Fibroblast of lung (primary cell): ENCODE measurements around the gene CCT7. TPM values are rescaled to one million over a fixed set of nuclear protein-coding genes. Genes with fewer than 3 reads are reported as not detected.

Source experiments
- DNase-seq, 2 donors: peaks; one replicate each; pipeline versions ENCODE4 v3.0.0 to v3.0.0-alpha.2; 2010; ENCODE audit warnings: low read depth in 2 of 2
- H2AFZ ChIP-seq: 2 replicates; pipeline ENCODE4 v1.5.1; 2012; ENCODE audit warnings: low read length, control low read depth, inconsistent platforms
- H3K27ac ChIP-seq: 2 replicates; pipeline ENCODE4 v1.5.1; 2011; ENCODE audit warnings: low read length, control low read depth; ENCODE audit not compliant: insufficient read depth
- H3K27me3 ChIP-seq: 2 replicates; pipeline ENCODE4 v1.5.1; 2011; ENCODE audit warnings: mild to moderate bottlenecking, low read length; ENCODE audit not compliant: control insufficient read depth, insufficient read depth
- H3K36me3 ChIP-seq: 2 replicates; pipeline ENCODE4 v1.5.1; 2011; ENCODE audit warnings: low read length; ENCODE audit not compliant: control insufficient read depth, insufficient read depth
- H3K4me1 ChIP-seq: 2 replicates; pipeline ENCODE4 v1.5.1; 2011; ENCODE audit warnings: low read length; ENCODE audit not compliant: control insufficient read depth, insufficient read depth; ENCODE audit errors: extremely low read depth
- H3K4me2 ChIP-seq: 2 replicates; pipeline ENCODE4 v1.5.1; 2011; ENCODE audit warnings: low read length, control low read depth; ENCODE audit not compliant: insufficient read depth; ENCODE audit errors: extremely low read depth
- H3K4me3 ChIP-seq, 4 experiments: fragments of 200-600 bp in 1 of 4; sonication (generic) in 1 of 4; replicated peaks in 1 of 4; 2 replicates each; pipeline ENCODE4 v1.5.1; 2011 to 2016; ENCODE audit warnings: low read length in 4 of 4, low read depth in 3 of 4, mild to moderate bottlenecking in 3 of 4, control low read depth in 2 of 4, inconsistent platforms in 1 of 4, mixed read lengths in 1 of 4; ENCODE audit not compliant: insufficient read depth in 1 of 4; ENCODE audit errors: control extremely low read depth in 1 of 4
- H3K79me2 ChIP-seq: 2 replicates; pipeline ENCODE4 v1.5.1; 2012; ENCODE audit warnings: mild to moderate bottlenecking, low read length, inconsistent platforms; ENCODE audit not compliant: control insufficient read depth, insufficient read depth
- H3K9ac ChIP-seq: 2 replicates; pipeline ENCODE4 v1.5.1; 2011; ENCODE audit warnings: mild to moderate bottlenecking, low read length, control low read depth; ENCODE audit not compliant: insufficient read depth
- H3K9me3 ChIP-seq: 2 replicates; pipeline ENCODE4 v1.5.1; 2012; ENCODE audit warnings: low read depth, low read length; ENCODE audit not compliant: control insufficient read depth, insufficient read depth
- H4K20me1 ChIP-seq: 2 replicates; pipeline ENCODE4 v1.5.1; 2011; ENCODE audit warnings: low read length; ENCODE audit not compliant: control insufficient read depth, insufficient read depth; ENCODE audit errors: extremely low read depth
- EZH2 ChIP-seq: IDR thresholded peaks from 2 replicates; pipeline ENCODE4 v1.5.1; 2012; ENCODE audit warnings: low read length, control low read depth, mild to moderate bottlenecking; ENCODE audit errors: missing control alignments
- polyA plus RNA-seq, 2 donors: library from polyadenylated mRNA; depleted of rRNA in 1 of 2; stranded (reverse) in 1 of 2; unstranded in 1 of 2; fragments of >200 nt; gene quantifications; 2 replicates each; pipeline ENCODE4 v1.2.1, GENCODE V29; 2011 to 2012; ENCODE audit warnings: missing spikeins in 1 of 2
- total RNA-seq: library from RNA; depleted of rRNA; stranded (reverse); fragments of >200 nt; gene quantifications from 2 replicates; pipeline ENCODE4 v1.2.1, GENCODE V29; 2014
- TF ChIP-seq, protein P1 (sequence below), 2 donors: IDR thresholded peaks in 1 of 2; conservative IDR thresholded peaks in 1 of 2; 1 replicate in 1 of 2; 2 replicates in 1 of 2; pipeline ENCODE4 v1.5.1; 2011 to 2012; ENCODE audit warnings: low read length in 2 of 2, control low read depth in 1 of 2, inconsistent platforms in 1 of 2, low read depth in 1 of 2, mild to moderate bottlenecking in 1 of 2

The CCT7 gene
- total and polyA plus RNA-seq, 2 donors (not counting 1 experiment from before 2014, with no cell fraction given): 233 to 299 TPM

DNA sequence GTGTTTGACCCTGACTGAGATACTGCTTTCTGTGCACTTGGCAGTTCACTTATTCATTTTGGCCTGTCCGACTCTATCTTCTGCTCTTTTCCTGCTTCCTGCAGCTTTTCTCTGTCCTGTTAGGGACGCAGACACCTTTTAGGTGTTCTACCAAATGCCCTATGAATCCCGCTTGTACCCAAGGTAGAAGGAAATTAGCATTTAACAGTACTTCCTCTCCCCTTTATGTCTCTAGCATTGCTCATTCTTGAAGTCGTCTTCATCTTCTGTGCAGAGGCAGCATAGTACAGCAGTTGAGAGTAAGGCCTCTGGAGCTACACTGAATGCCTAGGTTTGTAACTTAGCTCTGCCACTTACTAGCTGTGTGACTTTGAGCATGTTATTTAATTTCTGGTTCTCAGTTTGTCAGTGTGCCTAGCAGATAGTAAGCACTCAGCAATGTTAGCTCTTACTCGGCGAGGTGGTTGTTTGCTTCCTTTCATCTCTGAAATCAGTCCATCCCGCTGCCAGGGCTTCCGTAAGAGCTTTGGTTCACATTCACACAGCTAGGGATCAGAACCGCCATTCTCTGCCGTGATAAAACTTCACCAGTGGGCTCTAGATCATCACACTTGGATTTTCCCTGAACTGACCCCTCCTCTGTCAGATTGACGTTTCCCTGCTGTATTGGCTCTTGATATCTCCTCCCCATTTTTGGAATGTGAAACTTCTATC, 1.4 kb downstream of the CCT7 start:
- no peaks in the 10 kb centered on the region for H3K27me3 ChIP-seq
- H4K20me1 ChIP-seq: no peaks in the 10 kb centered on the region
- peak overlapping the region; percentile 67 to 98 (median 92) for H3K4me3 ChIP-seq
- peak overlapping the region; percentile 93 for H3K4me2 ChIP-seq
- peak overlapping the region; percentile 90 for H3K27ac ChIP-seq
- peaks cover 8% of the 10 kb centered on the region for H3K4me1 ChIP-seq
- peak overlapping the region; percentile 92 for H3K9ac ChIP-seq
- no peak for DNase-seq
- H3K79me2 ChIP-seq: peaks cover 64% of the 10 kb centered on the region
- TF ChIP-seq EZH2: no peak
- TF ChIP-seq, protein P1, sequence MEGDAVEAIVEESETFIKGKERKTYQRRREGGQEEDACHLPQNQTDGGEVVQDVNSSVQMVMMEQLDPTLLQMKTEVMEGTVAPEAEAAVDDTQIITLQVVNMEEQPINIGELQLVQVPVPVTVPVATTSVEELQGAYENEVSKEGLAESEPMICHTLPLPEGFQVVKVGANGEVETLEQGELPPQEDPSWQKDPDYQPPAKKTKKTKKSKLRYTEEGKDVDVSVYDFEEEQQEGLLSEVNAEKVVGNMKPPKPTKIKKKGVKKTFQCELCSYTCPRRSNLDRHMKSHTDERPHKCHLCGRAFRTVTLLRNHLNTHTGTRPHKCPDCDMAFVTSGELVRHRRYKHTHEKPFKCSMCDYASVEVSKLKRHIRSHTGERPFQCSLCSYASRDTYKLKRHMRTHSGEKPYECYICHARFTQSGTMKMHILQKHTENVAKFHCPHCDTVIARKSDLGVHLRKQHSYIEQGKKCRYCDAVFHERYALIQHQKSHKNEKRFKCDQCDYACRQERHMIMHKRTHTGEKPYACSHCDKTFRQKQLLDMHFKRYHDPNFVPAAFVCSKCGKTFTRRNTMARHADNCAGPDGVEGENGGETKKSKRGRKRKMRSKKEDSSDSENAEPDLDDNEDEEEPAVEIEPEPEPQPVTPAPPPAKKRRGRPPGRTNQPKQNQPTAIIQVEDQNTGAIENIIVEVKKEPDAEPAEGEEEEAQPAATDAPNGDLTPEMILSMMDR (conservative IDR thresholded peaks at IDR 0.05 in 1 of 2, IDR thresholded peaks at IDR 0.05 in 1 of 2; ENCODE audit: low read depth in 1 of 2, low read length in 2 of 2): no peak
- no peak overlapping the region for H2AFZ ChIP-seq
- H3K9me3 ChIP-seq: no peaks in the 10 kb centered on the region
- peaks cover 2% of the 10 kb centered on the region for H3K36me3 ChIP-seq

DNA sequence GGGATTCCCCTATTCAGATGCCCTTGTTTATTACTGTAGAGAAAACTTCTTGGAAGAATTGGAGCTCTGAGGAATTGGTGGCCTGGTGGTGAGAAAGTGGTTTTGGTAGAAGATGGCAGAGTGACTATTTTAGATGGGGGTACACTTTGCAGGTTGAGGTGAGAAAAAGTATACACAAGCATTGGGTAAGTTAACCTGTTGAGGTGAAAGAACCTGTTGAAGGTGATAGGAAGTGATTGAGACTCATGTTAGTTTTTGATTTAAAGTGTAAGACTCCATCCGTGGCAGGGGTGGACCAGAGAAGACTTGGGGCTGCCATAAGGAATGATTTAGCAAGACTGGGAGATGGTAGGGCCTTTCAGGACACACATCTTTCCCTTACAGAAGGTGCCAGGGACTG, 3.1 kb downstream of the CCT7 start:
- H3K9me3 ChIP-seq: no peaks in the 10 kb centered on the region
- H4K20me1 ChIP-seq: no peaks in the 10 kb centered on the region
- H3K4me2 ChIP-seq: no peak overlapping the region
- peaks cover 66% of the 10 kb centered on the region for H3K79me2 ChIP-seq
- no peak overlapping the region for H2AFZ ChIP-seq
- H3K36me3 ChIP-seq: peaks cover 2% of the 10 kb centered on the region
- no peak for DNase-seq
- TF ChIP-seq EZH2: no peak
- TF ChIP-seq, protein P1 (conservative IDR thresholded peaks at IDR 0.05 in 1 of 2, IDR thresholded peaks at IDR 0.05 in 1 of 2; ENCODE audit: low read depth in 1 of 2, low read length in 2 of 2): no peak
- H3K27me3 ChIP-seq: no peaks in the 10 kb centered on the region
- H3K4me3 ChIP-seq: no peak overlapping the region
- H3K9ac ChIP-seq: no peak overlapping the region
- H3K4me1 ChIP-seq: peaks cover 8% of the 10 kb centered on the region
- H3K27ac ChIP-seq: no peak overlapping the region

DNA sequence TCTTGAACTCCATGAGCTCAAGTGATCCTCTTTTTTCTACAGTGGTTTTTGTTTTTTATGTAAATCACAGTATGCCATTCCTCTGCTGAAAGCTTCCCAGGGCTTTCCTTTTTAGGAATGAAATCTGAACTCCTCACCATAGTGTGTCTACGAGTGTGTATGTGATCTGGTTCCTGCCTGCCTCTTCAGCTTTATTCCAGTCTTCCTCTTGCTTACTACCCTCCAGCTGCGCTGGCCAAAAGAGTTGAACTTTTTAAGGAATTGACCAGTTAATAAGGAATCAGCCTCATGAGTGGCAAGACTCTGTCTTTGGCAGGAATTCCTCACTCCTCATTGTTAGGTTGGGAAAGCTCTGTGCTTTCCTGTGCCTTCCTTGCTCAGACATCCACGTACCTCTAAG, 4.0 kb downstream of the CCT7 start:
- H3K27me3 ChIP-seq: no peaks in the 10 kb centered on the region
- no peak for DNase-seq
- H3K4me2 ChIP-seq: no peak overlapping the region
- no peak overlapping the region for H3K4me3 ChIP-seq
- H3K27ac ChIP-seq: no peak overlapping the region
- H3K4me1 ChIP-seq: peaks cover 4% of the 10 kb centered on the region
- no peaks in the 10 kb centered on the region for H4K20me1 ChIP-seq
- no peak for TF ChIP-seq EZH2
- TF ChIP-seq, protein P1 (conservative IDR thresholded peaks at IDR 0.05 in 1 of 2, IDR thresholded peaks at IDR 0.05 in 1 of 2; ENCODE audit: low read depth in 1 of 2, low read length in 2 of 2): no peak
- H3K36me3 ChIP-seq: peaks cover 6% of the 10 kb centered on the region
- no peak overlapping the region for H2AFZ ChIP-seq
- H3K9me3 ChIP-seq: no peaks in the 10 kb centered on the region
- H3K79me2 ChIP-seq: peaks cover 69% of the 10 kb centered on the region
- no peak overlapping the region for H3K9ac ChIP-seq
